Tibial nerve (tissue), 3 donors: ENCODE data around the gene GAL3ST3.

ENCODE experiments used
- POLR2A ChIP-seq, 2 donors: fragments of 450-650 bp; IDR thresholded peaks; one replicate each; pipeline ENCODE4 v1.6.1; 2017; ENCODE audit warnings: antibody characterized with exemption in 2 of 2, mild to moderate bottlenecking in 2 of 2, moderate library complexity in 2 of 2
- TF ChIP-seq, protein P1 (sequence below), 5 experiments: fragments of 200-600 bp in 3 of 5; fragments of 450-650 bp in 2 of 5; sonication (generic) in 3 of 5; IDR thresholded peaks; one replicate each; pipeline ENCODE4 v1.5.1; 2016 to 2019; ENCODE audit warnings: antibody characterized with exemption in 5 of 5, mild to moderate bottlenecking in 3 of 5, moderate library complexity in 2 of 5

DNA sequence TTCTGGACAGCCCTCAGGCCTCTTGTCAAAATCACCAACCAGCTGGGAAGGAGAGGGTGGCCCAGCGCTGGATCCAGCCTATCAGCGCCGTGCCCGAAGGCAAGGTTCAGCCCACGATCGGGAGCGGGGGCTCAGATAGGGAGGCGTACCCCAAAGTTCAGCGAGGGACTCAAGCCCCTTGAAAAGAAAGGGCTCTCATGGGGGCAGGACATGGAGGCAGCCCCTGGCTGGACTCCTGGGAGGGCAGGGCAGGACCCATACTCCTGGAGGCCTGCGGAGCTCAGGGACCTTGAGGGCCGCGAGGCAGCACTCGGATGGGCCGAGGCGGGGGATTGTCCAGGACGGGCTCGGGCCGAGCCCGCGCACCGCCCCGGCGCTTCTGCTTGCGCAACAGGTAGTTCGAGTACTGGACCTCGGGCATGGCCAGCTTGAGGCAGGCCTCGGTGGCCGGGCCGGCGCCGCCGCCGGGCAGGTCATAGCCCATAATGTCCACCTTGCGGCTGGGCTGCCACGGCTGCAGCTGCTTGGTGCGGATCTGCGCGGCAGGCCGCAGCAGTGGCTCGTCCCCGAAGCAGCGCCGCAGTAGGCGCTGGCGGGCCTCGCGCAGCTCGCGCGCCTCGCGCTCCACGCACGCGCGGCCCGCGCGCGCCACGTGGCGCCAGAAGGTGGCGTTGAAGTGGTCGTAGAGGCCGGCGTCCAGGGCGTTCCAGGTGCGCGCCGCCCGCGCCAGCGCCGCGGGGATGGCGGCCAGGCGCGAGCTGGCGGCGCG lies 6.5 kb downstream of the GAL3ST3 start:
- TF ChIP-seq, protein P1, sequence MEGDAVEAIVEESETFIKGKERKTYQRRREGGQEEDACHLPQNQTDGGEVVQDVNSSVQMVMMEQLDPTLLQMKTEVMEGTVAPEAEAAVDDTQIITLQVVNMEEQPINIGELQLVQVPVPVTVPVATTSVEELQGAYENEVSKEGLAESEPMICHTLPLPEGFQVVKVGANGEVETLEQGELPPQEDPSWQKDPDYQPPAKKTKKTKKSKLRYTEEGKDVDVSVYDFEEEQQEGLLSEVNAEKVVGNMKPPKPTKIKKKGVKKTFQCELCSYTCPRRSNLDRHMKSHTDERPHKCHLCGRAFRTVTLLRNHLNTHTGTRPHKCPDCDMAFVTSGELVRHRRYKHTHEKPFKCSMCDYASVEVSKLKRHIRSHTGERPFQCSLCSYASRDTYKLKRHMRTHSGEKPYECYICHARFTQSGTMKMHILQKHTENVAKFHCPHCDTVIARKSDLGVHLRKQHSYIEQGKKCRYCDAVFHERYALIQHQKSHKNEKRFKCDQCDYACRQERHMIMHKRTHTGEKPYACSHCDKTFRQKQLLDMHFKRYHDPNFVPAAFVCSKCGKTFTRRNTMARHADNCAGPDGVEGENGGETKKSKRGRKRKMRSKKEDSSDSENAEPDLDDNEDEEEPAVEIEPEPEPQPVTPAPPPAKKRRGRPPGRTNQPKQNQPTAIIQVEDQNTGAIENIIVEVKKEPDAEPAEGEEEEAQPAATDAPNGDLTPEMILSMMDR (IDR thresholded peaks at IDR 0.05): no peak
- no peak for TF ChIP-seq POLR2A (IDR thresholded peaks at IDR 0.05)
